GM12891 (cell line): Measurements from ENCODE around the gene WNK4.

Experiments
- DNase-seq: peaks from one replicate; pipeline ENCODE4 v3.0.0; 2011; ENCODE audit warnings: low spot score; ENCODE audit not compliant: insufficient read length
- FAIRE-seq: peaks from 2 replicates; lab custom pipeline; 2011; peaks lifted over from hg19 to GRCh38; lab: Jason Lieb, UNC
- PAX5 ChIP-seq: IDR thresholded peaks from 2 replicates; pipeline ENCODE4 v1.6.1; 2011; ENCODE audit warnings: low read length, moderate library complexity, mild to moderate bottlenecking; ENCODE audit not compliant: insufficient read depth, severe bottlenecking
- POLR2A ChIP-seq: IDR thresholded peaks from 2 replicates; pipeline ENCODE4 v1.6.1; 2011; ENCODE audit warnings: low read depth, low read length, control low read depth
- POLR2AphosphoS5 ChIP-seq: IDR thresholded peaks from 2 replicates; pipeline ENCODE4 v1.6.1; 2011; ENCODE audit warnings: low read depth, low read length, control low read depth
- POU2F2 ChIP-seq: IDR thresholded peaks from 2 replicates; pipeline ENCODE4 v1.6.1; 2011; ENCODE audit warnings: low read depth, mild to moderate bottlenecking, control low read depth, low read length, moderate library complexity
- SPI1 ChIP-seq: IDR thresholded peaks from 2 replicates; pipeline ENCODE4 v1.6.1; 2011; ENCODE audit warnings: low read depth, low read length, control low read depth
- TAF1 ChIP-seq: IDR thresholded peaks from 2 replicates; pipeline ENCODE4 v1.6.1; 2011; ENCODE audit warnings: low read depth, low read length, control low read depth

Gene WNK4

GRCh38 chr17:42772945-42773289 is 7.5 kb upstream of the WNK4 start:
- FAIRE-seq (no peak), DNase-seq (no peak)
- TF ChIP-seq POLR2AphosphoS5 (no peak), PAX5 (no peak), POU2F2 (no peak), SPI1 (no peak), POLR2A (no peak), TAF1 (no peak)

GRCh38 chr17:42773290-42774035 is 6.9 kb upstream of the WNK4 start, which contains the start of gene VPS25:
TSS of gene VPS25 (plus strand) at chr17:42773449. CDS start at chr17:42773476, 27 bp downstream.
- peak; percentile 79 for FAIRE-seq
- TF ChIP-seq SPI1 (peak; percentile 32; the same call in 1 of the 2 replicates), POLR2A (peak; percentile 96), POLR2AphosphoS5 (peak; percentile 97), PAX5 (no peak), POU2F2 (peak; percentile 84; the same call in 1 of the 2 replicates), TAF1 (peak; percentile 99)
- peak; percentile 81 for DNase-seq

- no peak for DNase-seq
- FAIRE-seq, result no peak
- TF ChIP-seq PAX5 (no peak), SPI1 (no peak), POLR2A (no peak), POU2F2 (no peak), POLR2AphosphoS5 (no peak), TAF1 (no peak)
Measured at GRCh38 chr17:42774066-42774745, 6.2 kb upstream of the WNK4 start.

- TF ChIP-seq TAF1 (no peak), SPI1 (peak; percentile 95), POLR2A (no peak), PAX5 (no peak), POLR2AphosphoS5 (no peak), POU2F2 (no peak; the same call in 1 of the 2 replicates)
- DNase-seq, result no peak
- no peak for FAIRE-seq
Measured at GRCh38 chr17:42775534-42776098, 4.8 kb upstream of the WNK4 start.

- no peak for TF ChIP-seq SPI1
- TF ChIP-seq PAX5, result no peak
- no peak for TF ChIP-seq POU2F2
- no peak for TF ChIP-seq TAF1
- TF ChIP-seq POLR2A, result no peak
- TF ChIP-seq POLR2AphosphoS5, result no peak
- DNase-seq, result no peak
- no peak for FAIRE-seq
Measured at GRCh38 chr17:42778570-42778969, 1.8 kb upstream of the WNK4 start.

- TF ChIP-seq POLR2A, result no peak
- TF ChIP-seq TAF1, result no peak
- TF ChIP-seq POU2F2, result no peak
- no peak for TF ChIP-seq POLR2AphosphoS5
- no peak for TF ChIP-seq PAX5
- TF ChIP-seq SPI1, result no peak
- no peak for FAIRE-seq
- no peak for DNase-seq
Measured at GRCh38 chr17:42779304-42779935, 990 bp upstream of the WNK4 start.

- TF ChIP-seq POLR2A, result no peak; the same call in 1 of the 2 replicates
- no peak for TF ChIP-seq SPI1
- TF ChIP-seq POU2F2, result no peak
- no peak for TF ChIP-seq POLR2AphosphoS5
- TF ChIP-seq PAX5, result no peak
- FAIRE-seq, result no peak
Measured at GRCh38 chr17:42780851-42781638, 635 bp downstream of the WNK4 start.

GRCh38 chr17:42781639-42782165 is 1.3 kb downstream of the WNK4 start:
- FAIRE-seq (no peak), DNase-seq (no peak)

More at GRCh38 chr17:42780851-42781638, 635 bp downstream of the WNK4 start:
- DNase-seq, result no peak

More at GRCh38 chr17:42781639-42782165, 1.3 kb downstream of the WNK4 start:
- no peak for TF ChIP-seq POLR2A
- no peak for TF ChIP-seq POU2F2
- TF ChIP-seq PAX5, result no peak
- TF ChIP-seq TAF1, result no peak
- TF ChIP-seq SPI1, result no peak
- TF ChIP-seq POLR2AphosphoS5, result no peak
